CD4-positive, alpha-beta T cell treated with Interleukin-4 for 1 hour (primary cell): Measurements from ENCODE around the gene DPP6.
"Not testable (repeated sequence)": the region's sequence is repeated elsewhere in the genome, so short reads cannot be mapped to it uniquely, and the experiment has no call there.

Experiments
- DNase-seq, 2 donors: peaks; one replicate each; pipeline ENCODE4 v3.0.0-alpha.2; 2020 to 2022

Gene DPP6

GRCh38 chr7:154051643-154052529 is at the start of gene DPP6:
Gene DPP6, plus strand, starts transcription at chr7:154052398.
- not testable (repeated sequence) for DNase-seq

- DNase-seq, result not testable (repeated sequence)
Measured at GRCh38 chr7:154009423-154009911, 42.7 kb upstream of the DPP6 start.

- not testable (repeated sequence) for DNase-seq
Measured at GRCh38 chr7:154010726-154011568, 41.3 kb upstream of the DPP6 start.

GRCh38 chr7:154012800-154013199 is 39.4 kb upstream of the DPP6 start:
- not testable (repeated sequence) for DNase-seq

- not testable (repeated sequence) for DNase-seq
Measured at GRCh38 chr7:154015636-154016035, 36.6 kb upstream of the DPP6 start.

- DNase-seq, result not testable (repeated sequence)
Measured at GRCh38 chr7:154018354-154018753, 33.8 kb upstream of the DPP6 start.

- DNase-seq, result not testable (repeated sequence)
Measured at GRCh38 chr7:154027805-154028204, 24.4 kb upstream of the DPP6 start.

GRCh38 chr7:154030476-154031080 is 21.6 kb upstream of the DPP6 start:
- not testable (repeated sequence) for DNase-seq

- DNase-seq, result not testable (repeated sequence)
Measured at GRCh38 chr7:154039466-154040165, 12.6 kb upstream of the DPP6 start.

- not testable (repeated sequence) for DNase-seq
Measured at GRCh38 chr7:154050394-154050793, 1.8 kb upstream of the DPP6 start.

- not testable (repeated sequence) for DNase-seq
Measured at GRCh38 chr7:154051006-154051642, 1.1 kb upstream of the DPP6 start.

GRCh38 chr7:154052530-154053252 is 493 bp downstream of the DPP6 start:
- DNase-seq, result not testable (repeated sequence)

GRCh38 chr7:154053466-154054312 is 1.5 kb downstream of the DPP6 start:
- not testable (repeated sequence) for DNase-seq

- not testable (repeated sequence) for DNase-seq
Measured at GRCh38 chr7:154054664-154055063, 2.5 kb downstream of the DPP6 start.

GRCh38 chr7:154055491-154056106 is 3.4 kb downstream of the DPP6 start:
- not testable (repeated sequence) for DNase-seq

GRCh38 chr7:154058783-154059182 is 6.6 kb downstream of the DPP6 start:
- not testable (repeated sequence) for DNase-seq

- DNase-seq, result not testable (repeated sequence)
Measured at GRCh38 chr7:154060551-154060950, 8.4 kb downstream of the DPP6 start.

- DNase-seq, result not testable (repeated sequence)
Measured at GRCh38 chr7:154071833-154072232, 19.6 kb downstream of the DPP6 start.
